ENCODE data around the gene SLC25A25. TPM values are rescaled to one million over a fixed set of nuclear protein-coding genes. Genes with fewer than 3 reads are reported as not detected.

Gene SLC25A25
- total and polyA plus RNA-seq, 2 donors (not counting 3 experiments of a cell fraction or from before 2014, with no cell fraction given) = 18.1 to 20.2 TPM

DNA sequence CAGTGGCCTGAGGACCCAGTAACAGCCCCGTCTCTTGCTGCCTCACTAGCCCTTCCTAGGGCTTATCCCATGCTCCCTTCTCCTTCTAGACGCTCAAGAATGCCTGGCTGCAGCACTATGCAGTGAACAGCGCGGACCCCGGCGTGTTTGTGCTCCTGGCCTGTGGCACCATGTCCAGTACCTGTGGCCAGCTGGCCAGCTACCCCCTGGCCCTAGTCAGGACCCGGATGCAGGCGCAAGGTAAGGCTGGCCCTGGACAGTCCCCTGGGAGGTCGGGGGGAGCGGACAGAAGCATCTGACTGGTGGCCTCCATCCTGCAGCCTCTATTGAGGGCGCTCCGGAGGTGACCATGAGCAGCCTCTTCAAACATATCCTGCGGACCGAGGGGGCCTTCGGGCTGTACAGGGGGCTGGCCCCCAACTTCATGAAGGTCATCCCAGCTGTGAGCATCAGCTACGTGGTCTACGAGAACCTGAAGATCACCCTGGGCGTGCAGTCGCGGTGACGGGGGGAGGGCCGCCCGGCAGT is 39.0 kb downstream of the SLC25A25 start:
- Histone ChIP-seq H3K9me3 (replicated peaks; ENCODE audit: control insufficient read depth, insufficient read depth, low read length) (no peaks in the 10 kb centered on the region), H4K20me1 (replicated peaks; ENCODE audit: control insufficient read depth, extremely low read depth, insufficient read depth, low read length) (no peaks in the 10 kb centered on the region), H3K27me3 (ENCODE audit: control insufficient read depth in 2 of 2, insufficient read depth in 2 of 2, low read length in 2 of 2) (no peaks in the 10 kb centered on the region), H3K36me3 (ENCODE audit: control insufficient read depth in 2 of 2, extremely low read depth in 1 of 2, insufficient read depth in 2 of 2, low read length in 2 of 2) (peaks cover 15 to 49% of the 10 kb centered on the region in 2 experiments), H2AFZ (ENCODE audit: low read depth, low read length) (no peak overlapping the region), H3K9ac (replicated peaks; ENCODE audit: extremely low read depth, insufficient read depth, low read length) (no peak overlapping the region), H3K79me2 (ENCODE audit: control insufficient read depth, insufficient read depth, low read length) (no peaks in the 10 kb centered on the region), H3K4me2 (ENCODE audit: insufficient read depth, low read length) (no peak overlapping the region), H3K27ac (ENCODE audit: insufficient read depth, low read depth, low read length) (no peak overlapping the region), H3K4me1 (ENCODE audit: control insufficient read depth, extremely low read depth, insufficient read depth, low read length) (no peaks in the 10 kb centered on the region), H3K9me1 (replicated peaks; ENCODE audit: control insufficient read depth, extremely low read depth, insufficient read depth, low read length) (no peaks in the 10 kb centered on the region), H3K4me3 (replicated peaks in 1 of 3; ENCODE audit: insufficient read depth in 1 of 3, low read depth in 1 of 3, low read length in 3 of 3) (no peak overlapping the region)
- intact Hi-C loops (cut with micrococcal nuclease) (no loop called here), dilution Hi-C loops (cut with MboI; ENCODE audit: extremely low pct_ligation_motif_present, low sequenced_read_pairs) (no loop called here)
- BruUV-seq (replicated peaks) = no TSS peak
- POLR2A ChIA-PET = no interaction called here
- TF ChIP-seq GATA2 (IDR thresholded peaks at IDR 0.05; ENCODE audit: insufficient read depth, insufficient read length, low read depth, low read length) (no peak), POLR2A (IDR thresholded peaks at IDR 0.05; ENCODE audit: low read depth, low read length) (no peak), POLR2AphosphoS5 (IDR thresholded peaks at IDR 0.05; ENCODE audit: insufficient read depth, low read depth, low read length) (no peak)
- TF ChIP-seq, protein P1, sequence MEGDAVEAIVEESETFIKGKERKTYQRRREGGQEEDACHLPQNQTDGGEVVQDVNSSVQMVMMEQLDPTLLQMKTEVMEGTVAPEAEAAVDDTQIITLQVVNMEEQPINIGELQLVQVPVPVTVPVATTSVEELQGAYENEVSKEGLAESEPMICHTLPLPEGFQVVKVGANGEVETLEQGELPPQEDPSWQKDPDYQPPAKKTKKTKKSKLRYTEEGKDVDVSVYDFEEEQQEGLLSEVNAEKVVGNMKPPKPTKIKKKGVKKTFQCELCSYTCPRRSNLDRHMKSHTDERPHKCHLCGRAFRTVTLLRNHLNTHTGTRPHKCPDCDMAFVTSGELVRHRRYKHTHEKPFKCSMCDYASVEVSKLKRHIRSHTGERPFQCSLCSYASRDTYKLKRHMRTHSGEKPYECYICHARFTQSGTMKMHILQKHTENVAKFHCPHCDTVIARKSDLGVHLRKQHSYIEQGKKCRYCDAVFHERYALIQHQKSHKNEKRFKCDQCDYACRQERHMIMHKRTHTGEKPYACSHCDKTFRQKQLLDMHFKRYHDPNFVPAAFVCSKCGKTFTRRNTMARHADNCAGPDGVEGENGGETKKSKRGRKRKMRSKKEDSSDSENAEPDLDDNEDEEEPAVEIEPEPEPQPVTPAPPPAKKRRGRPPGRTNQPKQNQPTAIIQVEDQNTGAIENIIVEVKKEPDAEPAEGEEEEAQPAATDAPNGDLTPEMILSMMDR (IDR thresholded peaks at IDR 0.05; ENCODE audit: extremely low read depth in 1 of 2, insufficient read depth in 1 of 2, low read depth in 1 of 2, low read length in 2 of 2) = no peak
- TF ChIP-seq, protein P2, sequence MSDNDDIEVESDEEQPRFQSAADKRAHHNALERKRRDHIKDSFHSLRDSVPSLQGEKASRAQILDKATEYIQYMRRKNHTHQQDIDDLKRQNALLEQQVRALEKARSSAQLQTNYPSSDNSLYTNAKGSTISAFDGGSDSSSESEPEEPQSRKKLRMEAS (IDR thresholded peaks at IDR 0.05; ENCODE audit: insufficient read depth, insufficient read length) = no peak
- FAIRE-seq (no peak), DNase-seq (ENCODE audit: low read depth, low spot score) (no peak)
- CTCF ChIA-PET = interaction anchor here (0.9 to 2.9 kb wide), 2 partner anchors 11 to 18 kb away, joined by 3 to 20 read pairs; no protein-coding TSS in a partner anchor

All from endothelial cell of umbilical vein (primary cell).